ENCODE results near the gene SPACA4.
A peak's percentile ranks its signal among the peaks of the same experiment; 100 is the strongest.
"Not testable (repeated sequence)": the region's sequence is repeated elsewhere in the genome, so short reads cannot be mapped to it uniquely, and the experiment has no call there.

The SPACA4 gene, protein sequence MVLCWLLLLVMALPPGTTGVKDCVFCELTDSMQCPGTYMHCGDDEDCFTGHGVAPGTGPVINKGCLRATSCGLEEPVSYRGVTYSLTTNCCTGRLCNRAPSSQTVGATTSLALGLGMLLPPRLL

DNA sequence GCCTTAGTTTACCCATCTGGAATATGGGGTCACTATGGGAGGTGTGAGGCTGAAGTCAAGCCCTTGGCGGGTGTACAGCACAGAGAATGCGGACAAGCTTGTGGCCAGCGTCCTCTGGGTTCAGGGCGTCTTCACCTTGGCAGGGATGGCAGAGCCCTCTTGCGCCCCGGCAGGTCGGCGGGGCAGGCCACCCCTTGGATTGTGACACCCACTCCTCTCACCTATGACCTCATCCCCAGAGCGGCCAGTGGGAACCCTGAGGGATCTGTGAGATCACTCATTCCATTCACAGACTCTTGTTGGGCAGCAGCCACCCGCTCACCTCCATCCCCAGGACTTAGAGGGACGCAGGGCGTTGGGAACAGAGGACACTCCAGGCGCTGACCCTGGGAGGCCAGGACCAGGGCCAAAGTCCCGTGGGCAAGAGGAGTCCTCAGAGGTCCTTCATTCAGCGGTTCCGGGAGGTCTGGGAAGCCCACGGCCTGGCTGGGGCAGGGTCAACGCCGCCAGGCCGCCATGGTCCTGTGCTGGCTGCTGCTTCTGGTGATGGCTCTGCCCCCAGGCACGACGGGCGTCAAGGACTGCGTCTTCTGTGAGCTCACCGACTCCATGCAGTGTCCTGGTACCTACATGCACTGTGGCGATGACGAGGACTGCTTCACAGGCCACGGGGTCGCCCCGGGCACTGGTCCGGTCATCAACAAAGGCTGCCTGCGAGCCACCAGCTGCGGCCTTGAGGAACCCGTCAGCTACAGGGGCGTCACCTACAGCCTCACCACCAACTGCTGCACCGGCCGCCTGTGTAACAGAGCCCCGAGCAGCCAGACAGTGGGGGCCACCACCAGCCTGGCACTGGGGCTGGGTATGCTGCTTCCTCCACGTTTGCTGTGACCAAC, at the start of gene SPACA4:
Gene SPACA4, plus strand, starts transcription at position 280 of the 896 bp plus-strand sequence. Its CDS starts 237 bp downstream, at position 517.
- no peak for DNase-seq

DNA sequence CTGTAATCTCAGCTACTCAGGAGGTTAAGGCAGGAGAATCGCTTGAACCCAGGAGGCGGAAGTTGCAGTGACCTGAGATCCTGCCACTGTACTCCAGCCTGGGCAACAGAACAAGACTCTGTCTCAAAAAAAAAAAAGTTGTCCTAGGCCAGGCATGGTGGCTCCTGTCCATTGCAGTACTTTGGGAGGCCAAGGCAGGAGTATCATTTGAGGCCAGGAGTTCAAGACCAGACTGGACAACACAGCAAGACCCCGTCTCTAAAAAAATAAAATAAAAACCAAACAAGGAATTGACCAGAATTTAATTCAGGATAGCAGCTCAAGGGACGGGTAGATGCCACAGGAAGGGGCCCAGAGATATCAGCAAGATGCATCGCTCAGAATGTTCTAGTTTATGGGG, 49.7 kb upstream of the SPACA4 start:
- no peak for DNase-seq

DNA sequence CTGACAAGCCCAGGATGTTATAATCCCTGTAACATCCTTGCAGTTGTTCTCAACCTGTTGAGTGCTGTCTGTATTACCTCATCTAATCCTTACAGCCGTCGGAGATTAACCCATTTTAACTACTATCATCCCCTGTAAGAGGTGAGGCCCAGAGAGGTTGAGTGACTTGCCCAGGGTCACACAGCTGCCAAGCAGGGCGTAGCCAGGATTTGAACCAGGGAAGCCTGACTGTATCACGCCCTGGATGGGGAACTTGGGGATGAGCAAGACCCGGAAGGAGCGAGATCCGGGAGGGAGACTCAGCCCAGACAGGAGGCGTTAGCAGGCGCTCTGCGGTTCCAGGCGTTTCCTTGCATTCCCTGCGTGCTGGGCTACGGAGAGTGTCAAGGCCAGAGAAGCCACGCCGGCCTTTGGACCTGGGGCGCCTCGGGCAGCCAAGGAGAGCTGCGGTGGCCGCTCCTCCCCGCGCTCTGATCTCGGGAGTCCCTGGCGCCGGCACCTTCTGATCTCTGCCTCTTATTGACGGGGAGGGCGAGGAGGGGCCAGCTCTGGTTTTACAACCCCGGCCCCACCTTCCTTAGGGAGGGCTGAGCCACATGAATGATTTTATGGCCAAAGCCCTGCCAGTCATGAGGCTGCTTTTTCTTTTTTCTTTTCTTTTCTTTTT, 48.4 kb upstream of the SPACA4 start:
- DNase-seq: no peak

DNA sequence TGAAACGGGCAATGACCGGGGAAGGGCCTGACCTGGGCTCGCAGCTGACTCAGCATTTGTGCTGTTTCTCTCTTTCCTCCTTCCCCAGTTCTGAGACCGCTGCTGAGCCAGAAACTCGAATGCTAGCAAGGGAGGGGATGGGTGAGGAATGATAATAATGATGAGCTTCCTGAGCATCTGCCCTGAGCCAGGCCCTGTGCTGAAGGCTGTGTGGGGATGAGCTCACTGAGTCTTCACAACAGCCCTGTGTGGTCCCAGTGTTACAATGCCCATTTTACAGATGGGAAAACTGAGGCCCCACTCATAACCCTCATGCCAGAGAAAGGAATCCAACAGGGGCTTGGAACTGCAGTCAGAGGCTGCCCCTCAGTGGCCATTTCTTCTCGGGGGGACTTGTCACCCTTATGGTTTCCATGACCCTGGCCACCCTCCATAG, 46.4 kb upstream of the SPACA4 start:
- DNase-seq: no peak

DNA sequence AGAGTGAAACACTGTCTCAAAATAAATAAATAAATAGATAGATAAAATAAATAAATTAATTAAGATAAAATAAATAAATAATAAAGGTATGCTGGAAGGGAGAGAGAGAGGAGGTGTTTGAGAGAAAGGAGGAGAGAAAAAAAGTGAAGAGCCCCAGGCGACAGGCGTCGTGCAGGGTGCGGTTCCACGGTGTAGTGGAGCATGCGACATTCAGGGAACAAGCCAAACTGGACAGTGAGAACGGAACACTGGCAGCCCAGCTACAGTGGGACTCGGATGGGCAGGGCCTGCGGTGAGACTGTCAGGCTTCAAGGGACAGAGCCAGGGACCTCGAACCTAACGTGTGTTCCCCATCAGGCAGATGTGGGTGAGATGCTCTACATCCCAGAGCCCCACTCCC, 45.1 kb upstream of the SPACA4 start:
- DNase-seq: no peak

DNA sequence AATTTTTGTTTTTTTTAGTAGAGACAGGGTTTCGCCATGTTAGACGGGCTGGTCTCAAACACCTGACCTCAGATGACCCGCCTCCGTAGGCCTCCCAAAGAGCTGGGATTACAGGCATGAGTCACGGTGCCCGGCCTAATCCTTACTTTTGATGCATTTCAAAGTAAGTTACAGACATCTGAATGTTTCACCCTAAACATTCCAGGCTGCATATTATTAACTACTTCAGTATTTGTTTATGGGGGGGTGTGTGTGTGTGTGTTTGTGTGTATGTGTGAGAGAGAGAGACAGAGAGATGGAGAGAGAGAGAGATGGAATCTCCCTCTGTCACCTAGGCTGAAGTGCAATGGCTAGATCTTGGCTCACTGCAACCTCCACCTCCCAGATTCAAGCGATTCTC, 41.5 kb upstream of the SPACA4 start:
- no peak for DNase-seq

DNA sequence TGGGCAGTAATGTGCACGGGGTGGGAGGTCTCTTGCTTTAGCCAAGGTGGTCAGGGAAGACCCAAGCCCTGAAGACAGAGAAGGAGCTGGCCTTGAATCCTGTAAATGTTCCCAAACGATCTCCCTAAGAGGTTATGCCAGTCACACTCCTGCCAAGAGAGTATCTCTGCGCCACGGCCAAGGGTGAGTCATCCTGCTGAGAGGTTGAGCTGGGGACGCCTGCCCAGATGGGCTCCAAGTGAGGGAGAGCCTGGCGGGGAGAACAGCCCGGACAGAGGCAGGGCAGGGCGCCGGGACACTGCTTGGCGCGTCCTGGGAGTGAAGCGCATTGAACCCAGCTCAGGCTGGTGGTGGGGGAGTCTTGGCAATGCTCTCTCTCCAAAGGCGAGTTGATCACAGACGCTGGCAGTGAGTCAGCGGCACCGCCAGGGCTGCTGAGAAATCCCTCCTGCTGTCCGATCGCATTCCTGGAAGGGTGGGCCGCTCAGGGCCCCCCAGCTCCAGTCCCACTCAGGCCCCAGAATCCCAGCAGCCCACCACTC, 38.1 kb upstream of the SPACA4 start:
- DNase-seq: no peak

DNA sequence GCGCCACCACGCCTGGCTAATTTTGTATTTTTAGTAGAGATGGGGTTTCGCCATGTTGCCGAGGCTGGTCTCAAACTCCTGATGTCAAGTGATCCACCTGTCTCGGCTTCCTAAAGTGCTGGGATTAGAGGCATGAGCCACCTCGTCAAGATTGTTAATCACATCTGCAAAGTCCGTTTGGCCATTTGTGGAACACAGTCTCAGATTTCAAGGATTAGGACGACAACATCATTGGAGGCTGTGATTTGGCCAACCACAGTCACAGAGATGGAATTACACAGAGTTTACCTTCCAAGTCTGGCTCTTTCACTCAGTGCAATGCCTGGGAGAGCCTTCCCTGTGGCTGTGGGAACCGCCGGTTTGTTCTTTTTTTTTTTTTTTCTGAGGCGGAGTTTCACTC, 36.7 kb upstream of the SPACA4 start:
- no peak for DNase-seq

DNA sequence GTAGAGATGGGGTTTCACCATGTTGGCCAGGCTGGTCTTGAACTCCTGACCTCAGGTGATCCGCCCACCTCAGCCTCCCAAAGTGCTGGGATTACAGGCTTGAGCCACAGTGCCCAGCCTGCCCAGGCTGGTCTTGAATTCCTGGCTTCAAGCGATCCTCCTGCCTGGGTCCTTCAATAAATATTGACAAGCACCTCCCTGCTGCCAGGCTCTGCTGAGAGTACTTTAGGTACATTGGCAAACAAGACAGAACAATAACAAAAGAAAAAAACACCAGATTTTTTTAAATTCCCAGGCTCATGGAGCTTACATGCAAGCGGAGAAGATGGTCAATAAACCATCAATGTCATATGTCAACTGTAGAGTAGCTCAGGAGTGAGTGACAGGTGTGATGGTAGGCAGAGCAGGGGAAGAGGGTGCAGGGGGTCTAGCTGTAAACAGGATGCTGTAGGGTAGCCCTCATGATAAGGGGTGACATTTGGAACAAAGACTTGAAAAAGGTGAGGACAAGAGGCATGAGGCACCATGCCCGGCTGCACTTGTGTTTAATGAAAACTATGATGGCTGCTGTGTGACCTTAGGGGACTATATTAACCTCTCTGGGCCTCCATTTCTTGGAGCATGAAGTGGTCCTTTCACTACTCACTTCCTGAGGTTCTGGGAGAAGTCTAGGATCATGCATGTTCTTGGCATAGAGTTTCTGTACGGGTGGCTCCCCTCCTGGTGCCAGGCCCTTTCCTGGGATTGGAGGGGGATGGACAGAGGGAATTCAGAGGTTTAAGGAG, 35.0 kb upstream of the SPACA4 start:
- DNase-seq: no peak

DNA sequence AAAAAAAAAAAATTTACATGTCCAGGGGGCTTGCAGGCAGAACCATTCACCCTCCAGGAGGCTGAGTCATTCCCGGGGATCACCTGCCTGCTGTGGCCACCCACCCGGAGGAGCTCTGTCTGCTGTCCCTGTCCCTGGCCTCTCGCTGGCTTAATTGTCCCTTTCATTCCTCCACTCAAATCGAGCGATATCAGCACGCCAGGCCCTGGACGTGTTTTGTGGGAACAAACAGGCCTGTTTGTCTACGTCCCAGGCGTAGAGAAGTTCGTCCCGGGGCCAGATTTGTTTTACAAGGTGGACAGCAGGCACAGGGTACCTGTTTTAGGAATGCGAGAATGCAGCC, 33.4 kb upstream of the SPACA4 start:
- DNase-seq: no peak

DNA sequence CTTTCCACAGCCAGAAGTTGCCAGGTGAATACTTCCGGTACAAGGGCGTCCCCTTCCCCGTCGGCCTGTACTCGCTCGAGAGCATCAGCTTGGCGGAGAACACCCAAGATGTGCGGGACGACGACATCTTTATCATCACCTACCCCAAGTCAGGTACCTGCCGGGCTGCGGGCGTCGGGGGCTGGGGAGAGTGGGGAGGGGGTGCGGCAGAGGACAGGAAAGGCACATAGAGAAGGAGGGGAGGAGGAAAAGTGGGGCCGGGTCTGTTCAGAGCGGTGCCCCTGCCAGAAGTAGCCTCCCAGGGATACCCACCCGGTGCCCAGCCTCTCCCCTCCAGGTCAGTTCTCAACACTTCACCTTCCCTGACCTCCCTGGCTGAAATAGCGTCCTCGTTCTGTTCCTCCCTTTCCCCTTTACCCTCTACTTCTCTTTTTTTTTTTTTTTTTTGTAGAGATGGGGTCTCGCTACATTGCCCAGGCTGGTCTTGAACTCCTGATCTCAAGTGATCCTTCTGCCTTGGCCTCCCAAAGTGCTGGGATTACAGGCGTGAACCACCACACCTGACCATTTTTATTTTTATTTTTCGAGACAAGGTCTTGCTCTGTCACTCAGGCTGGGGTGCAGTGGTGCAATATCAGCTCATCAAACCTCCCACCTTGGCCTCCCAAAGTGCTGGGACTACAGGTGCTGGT, 30.5 kb upstream of the SPACA4 start:
- no peak for DNase-seq

DNA sequence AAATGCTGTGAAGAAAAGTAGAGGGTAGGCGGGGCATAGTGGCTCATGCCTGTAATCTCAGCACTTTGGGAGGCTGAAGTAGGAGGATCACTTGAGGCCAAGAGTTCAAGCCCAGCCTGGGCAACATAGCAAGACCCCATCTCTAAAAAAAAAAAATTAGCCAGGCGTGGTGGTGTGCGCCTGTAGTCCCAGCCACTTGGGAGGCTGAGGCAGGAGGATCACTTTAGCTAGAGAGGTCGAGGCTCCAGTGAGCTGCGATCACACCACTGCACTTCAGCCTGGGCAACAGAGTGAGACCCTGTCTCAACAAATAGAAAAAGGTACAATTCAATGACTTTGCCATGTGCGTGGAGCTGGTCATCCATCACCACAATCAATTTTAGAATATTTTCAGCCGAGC, 28.6 kb upstream of the SPACA4 start:
- not testable (repeated sequence) for DNase-seq

DNA sequence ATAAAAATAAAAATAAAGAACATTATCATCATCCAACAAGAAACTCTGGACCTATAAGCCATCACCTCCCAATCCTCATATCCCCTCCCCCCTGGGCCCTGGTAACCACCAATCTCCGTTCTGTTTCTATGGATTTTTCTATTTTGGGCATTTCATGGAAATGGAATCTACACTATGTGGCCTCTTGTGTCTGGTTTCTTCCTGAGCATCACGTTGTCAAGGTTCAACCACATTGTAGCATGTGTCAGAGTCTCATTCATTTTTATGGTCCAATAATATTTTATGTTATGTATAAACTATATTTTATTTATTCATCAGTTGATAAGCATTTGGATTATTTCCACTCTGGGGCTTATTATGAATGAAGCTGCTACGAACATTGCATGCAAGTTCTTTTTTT, 27.7 kb upstream of the SPACA4 start:
- no peak for DNase-seq

DNA sequence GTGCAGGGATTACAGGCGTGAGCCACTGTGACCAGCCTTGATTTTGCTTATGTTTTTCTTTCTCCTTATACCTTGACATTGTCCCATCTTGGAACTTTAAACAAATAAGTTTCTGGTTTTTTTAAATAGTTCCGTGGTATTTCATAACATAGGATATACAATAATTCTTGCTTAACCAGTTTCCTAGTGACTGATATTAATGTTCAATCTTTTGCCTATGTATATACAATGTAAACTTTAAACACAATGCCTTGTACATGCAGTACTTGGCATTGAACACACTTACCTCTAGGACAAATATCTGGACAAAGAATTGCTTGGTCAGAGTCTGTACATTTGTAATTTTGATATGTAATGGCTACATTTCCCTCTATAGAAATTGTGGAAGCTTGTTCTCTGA, 24.4 kb upstream of the SPACA4 start:
- no peak for DNase-seq

DNA sequence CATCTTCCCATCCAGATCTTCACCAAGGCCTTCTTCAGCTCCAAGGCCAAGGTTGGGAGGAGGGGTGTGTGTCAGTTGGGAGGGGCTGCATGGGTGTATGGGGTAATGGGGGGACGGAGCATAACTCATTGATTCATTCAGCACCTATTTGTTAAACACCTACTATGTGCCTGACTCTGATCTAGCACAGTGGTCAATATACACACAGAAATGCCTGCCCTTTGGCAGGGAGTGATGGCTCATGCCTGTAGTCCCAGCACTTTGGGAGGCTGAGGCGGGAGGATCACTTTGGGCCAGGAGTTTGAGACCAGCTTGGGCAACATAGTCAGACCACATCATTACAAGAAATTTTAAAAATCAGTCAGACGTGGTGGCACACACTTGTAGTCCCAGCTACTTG, 19.2 kb upstream of the SPACA4 start:
- DNase-seq: no peak

DNA sequence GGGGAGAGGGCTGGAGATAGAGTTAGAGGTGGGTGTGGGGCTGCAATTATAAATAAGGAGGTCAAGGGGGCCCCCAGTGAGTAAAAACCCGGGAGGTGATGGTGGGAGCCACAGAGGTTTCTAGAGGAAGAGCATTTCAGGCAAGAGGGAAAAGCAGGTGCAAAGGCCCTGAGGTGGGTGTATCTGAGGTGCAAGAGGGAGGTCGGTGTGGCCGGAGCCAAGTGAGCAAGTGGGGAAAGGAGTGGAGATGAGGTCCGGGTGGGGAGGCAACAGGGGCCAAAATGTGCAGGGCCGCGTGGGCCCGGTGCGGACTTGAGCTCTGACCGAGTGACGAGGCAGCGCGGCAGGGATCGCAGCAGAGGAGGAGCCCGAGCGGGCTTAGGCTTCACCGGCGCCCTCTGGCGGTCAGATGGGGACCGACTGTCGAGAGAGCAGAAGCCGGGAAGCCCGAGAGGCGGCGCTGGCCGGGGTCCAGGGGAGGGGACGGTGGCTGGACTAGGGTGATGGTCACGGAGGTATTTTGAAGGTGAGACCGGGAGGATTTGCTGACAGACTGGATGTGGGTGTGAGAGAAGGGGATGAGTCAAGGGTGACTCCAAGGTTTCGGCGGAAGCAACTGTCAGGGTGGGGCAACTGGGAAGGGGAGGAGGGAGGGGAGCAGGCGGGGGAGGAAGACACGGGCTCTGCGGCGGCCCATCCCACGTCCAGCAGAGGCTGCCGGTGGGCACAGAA, 17.7 kb upstream of the SPACA4 start:
- peak; percentile 64 for DNase-seq

DNA sequence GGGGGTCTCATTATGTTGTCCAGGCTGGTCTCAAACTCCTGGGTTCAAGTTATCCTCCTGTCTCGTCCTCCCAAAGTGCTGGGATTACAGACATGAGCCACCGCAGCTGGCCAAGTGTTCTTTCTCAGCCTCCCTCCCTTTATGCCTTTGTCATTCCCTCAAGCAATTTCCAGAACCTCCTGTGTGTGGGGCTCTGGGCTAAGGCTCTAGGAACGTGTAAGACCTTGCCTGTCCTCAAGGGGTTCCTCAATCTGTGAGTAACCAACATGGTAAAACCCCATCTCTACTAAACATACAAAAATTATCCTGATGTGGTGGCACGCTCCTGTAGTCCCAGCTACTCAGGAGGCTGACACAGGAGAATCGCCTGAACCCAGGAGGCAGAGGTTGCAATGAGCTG, 15.5 kb upstream of the SPACA4 start:
- no peak for DNase-seq

DNA sequence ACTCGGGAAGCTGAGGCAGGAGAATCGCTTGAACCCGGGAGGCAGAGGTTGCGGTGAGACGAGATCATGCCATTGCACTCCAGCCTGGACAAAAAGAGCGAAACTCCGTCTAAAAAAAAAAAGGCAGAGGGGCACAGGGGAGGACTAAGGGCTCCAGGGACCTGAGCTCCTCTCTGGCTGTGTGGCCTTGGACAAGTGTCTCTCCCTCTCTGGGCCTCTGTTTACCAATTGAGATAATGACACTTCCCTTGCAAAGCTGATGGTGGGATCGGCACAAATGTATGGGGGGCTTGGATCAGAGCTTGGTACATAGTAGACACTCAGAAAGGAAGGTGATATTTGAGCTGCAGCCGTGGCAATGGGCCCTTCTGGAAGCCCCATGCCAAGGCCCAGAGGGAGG, 11.4 kb upstream of the SPACA4 start:
- no peak for DNase-seq

DNA sequence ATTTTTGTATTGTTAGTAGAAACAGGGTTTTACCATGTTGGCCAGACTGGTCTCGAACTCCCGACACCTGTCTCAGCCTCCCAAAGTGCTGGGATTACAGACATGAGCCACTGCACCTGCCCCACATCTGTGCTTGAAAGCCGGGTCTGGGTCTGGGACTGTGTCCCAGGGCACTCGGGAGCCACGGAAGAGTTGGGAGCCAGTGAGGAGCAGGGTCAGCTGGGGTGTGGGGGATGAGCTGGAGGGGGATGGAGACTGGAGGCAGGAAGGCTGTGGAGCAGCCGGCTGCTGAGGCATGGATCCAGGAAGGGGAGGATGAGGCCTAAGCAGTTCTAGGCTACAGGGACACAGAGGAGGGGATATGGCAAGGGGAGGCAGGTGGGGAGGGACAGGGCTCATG, 10.7 kb upstream of the SPACA4 start:
- DNase-seq: no peak

DNA sequence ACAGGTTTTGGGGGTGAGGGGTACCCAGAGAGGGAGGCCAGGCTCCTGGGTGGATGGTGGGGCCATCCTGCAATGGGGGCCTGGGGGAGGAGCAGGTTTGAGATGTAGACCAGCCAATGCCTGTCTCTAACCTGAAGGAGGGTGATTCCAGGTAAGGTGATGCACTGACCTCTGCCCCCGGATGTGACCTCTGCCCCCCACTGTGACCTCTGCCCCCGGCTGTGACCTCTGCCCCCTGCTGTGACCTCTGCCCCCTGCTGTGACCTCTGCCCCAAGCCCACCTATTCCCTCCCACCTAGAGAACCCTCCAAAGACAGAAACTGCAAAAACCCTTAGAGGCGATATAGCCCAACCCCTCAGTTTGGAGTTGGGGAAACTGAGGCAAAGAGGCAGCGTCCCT, 10.3 kb upstream of the SPACA4 start:
- no peak for DNase-seq

DNA sequence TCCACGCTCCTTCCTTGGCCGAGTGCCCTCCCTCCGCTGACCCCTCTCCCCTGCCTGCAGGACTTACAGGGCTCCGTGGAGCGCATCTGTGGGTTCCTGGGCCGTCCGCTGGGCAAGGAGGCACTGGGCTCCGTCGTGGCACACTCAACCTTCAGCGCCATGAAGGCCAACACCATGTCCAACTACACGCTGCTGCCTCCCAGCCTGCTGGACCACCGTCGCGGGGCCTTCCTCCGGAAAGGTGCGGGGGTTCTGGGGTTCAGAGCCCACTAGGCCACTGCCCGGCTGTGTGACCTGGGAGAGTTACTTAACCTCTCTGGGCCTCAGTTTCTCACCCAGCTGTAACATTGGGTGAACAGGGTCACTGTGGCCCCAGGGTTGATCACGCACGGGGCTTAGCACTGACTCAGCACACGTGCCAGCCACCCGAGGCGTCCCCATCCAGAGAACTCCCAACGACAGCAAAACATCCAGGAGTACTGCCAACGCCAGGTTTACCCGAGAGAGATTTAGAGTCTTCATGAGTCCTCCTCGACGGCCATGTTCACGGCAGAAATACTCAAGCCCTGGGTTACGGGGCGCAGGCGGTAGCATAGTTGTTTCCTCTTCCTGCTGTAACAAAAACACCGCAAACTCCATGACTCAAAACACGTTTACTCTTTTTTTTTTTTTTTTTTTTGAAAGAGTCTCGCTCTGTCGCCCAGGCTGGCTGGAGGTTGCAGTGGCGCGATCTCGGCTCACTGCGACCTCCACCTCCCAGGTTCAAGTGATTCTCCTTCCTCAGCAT, 9.7 kb upstream of the SPACA4 start:
- DNase-seq: no peak
